GM19351 (cell line): Measurements from ENCODE around the gene CRYZL1.
"Not testable (repeated sequence)": the region's sequence is repeated elsewhere in the genome, so short reads cannot be mapped to it uniquely, and the experiment has no call there.

Experiments
- ATAC-seq: cut with Tn5 transposase; IDR thresholded peaks from one replicate; pipeline ENCODE4 v1.9.1; 2021; ENCODE audit warnings: mild to moderate bottlenecking, moderate library complexity; ENCODE audit not compliant: unreplicated experiment

Gene CRYZL1

GRCh38 chr21:33640697-33641351 is 717 bp downstream of the CRYZL1 start:
- no peak for ATAC-seq

- ATAC-seq, result no peak
Observed at GRCh38 chr21:33634254-33634653, 7.3 kb downstream of the CRYZL1 start.

GRCh38 chr21:33626151-33626550 is 15.4 kb downstream of the CRYZL1 start:
- not testable (repeated sequence) for ATAC-seq

GRCh38 chr21:33622253-33622652 is 19.3 kb downstream of the CRYZL1 start:
- no peak for ATAC-seq

DNA sequence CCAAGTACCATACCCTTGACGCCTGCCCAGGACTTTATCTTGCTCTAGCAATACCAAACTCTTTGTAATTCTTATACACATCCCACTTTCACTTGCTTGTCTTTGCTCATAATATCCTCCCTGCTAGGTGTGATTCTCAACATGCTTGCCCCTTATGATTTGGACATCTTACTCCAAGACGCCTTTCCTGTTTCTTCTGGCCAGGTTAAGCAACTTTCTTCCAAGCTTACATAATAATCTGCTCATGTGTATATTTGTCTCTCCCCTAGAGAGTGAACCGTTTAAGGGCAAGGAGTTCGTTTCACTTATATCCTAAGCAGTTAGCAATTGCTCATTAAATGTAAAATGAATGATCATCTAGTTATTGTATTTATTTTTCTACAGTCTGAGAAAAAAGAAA is 21.8 kb downstream of the CRYZL1 start:
- no peak for ATAC-seq

- ATAC-seq, result no peak
Observed at GRCh38 chr21:33618407-33618806, 23.1 kb downstream of the CRYZL1 start.

- ATAC-seq, result not testable (repeated sequence)
Observed at GRCh38 chr21:33617565-33617964, 24.0 kb downstream of the CRYZL1 start.

- ATAC-seq, result no peak
Observed at GRCh38 chr21:33611006-33611744, 30.4 kb downstream of the CRYZL1 start.

DNA sequence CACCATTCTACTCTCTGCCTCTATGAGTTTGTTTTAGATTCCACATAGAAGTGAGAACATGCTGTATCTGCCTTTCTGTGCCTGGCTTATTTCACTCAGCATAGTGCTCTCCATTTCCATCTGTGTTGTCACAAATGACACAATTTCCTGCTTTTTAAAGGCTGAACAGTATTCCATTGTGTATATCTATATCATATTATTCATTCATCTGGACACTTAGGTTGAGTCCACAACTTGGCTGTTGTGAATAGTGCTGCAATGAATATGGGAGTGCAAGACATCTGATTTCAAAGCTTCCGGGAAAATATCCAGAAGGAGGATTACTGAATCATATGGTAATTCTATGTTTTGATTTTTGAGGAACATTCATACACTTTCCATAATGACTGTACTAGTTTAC is 33.0 kb downstream of the CRYZL1 start:
- no peak for ATAC-seq

GRCh38 chr21:33598051-33598450 is 43.5 kb downstream of the CRYZL1 start:
- ATAC-seq, result no peak

DNA sequence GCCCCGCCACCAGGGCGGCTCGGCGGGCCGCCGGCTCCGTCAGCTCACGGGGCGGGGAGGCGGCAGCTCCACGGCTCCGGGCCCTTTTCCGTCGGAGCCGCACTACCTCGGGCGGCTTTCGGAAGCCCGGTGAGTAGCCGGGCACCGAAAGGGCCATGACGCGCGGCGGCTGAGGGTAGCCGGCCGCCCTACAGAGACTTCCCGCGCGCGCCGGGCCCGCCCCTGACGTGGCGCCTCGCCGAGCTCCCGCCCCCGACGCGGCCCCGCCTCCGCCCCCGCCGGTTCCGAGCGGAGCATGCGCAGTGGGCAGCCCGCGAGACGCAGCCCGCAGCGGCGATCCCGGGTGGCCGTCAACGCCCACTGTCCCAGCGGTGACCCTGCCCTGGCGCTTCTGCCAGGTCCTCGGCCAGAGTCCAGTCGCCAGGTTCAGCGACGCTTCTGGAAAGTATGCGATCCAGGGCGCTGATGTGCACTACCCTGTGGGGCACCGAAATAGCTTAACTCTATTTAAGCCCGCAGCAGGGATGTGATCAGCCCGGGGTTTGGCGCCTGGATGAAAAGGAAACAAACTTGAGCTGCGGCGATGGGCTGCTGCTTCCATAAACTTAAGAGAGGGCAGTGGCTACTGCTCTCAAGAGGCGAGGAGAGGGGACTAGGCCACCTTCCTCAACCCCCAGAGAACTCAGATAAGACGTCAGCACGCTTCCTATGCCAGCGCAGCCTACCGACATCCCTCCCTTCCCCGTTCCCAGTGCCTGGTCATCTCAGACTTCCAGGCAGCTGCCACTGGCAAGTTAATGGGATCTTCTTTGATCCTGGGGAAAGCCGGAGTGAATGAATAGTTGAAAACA is 52.8 kb downstream of the CRYZL1 start, which contains the start of gene DONSON:
TSS of gene DONSON (minus strand) at position 200 of the 851 bp plus-strand sequence. CDS start at position 157, 43 bp downstream.
- peak; percentile 79 for ATAC-seq

- ATAC-seq, result peak; percentile 47
Observed at GRCh38 chr21:33587792-33588484, 53.6 kb downstream of the CRYZL1 start.

GRCh38 chr21:33586927-33587326 is 54.6 kb downstream of the CRYZL1 start:
- ATAC-seq, result no peak

GRCh38 chr21:33584455-33584854 is 57.1 kb downstream of the CRYZL1 start:
- ATAC-seq, result no peak

DNA sequence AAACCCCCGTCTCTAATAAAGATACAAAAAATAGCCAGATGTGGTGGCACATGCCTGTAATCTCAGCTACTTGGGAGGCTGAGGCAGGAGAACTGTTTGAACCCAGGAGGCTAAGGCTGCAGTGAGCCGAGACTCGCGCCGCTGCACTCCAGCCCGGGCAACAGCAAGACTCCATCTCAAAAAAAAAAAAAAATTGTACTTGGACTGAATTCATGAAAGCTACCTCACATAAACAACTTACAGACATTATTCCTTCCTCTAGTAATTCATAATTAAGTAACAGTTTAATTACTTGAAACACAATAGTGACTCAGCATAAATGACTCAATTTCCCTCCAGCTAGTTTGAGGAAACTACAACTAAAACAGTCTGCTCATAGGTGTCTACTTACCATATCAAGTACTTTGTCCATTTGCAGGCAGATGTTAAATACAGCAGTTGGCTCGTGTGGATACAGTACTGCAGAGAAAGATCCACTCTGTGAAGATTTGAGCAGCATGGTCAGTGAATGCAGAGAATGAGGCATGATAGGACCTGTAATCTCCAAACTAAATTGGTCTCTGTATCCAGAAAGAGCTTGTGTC is 62.5 kb downstream of the CRYZL1 start:
- ATAC-seq, result no peak

GRCh38 chr21:33578214-33578613 is 63.3 kb downstream of the CRYZL1 start:
- ATAC-seq, result no peak

DNA sequence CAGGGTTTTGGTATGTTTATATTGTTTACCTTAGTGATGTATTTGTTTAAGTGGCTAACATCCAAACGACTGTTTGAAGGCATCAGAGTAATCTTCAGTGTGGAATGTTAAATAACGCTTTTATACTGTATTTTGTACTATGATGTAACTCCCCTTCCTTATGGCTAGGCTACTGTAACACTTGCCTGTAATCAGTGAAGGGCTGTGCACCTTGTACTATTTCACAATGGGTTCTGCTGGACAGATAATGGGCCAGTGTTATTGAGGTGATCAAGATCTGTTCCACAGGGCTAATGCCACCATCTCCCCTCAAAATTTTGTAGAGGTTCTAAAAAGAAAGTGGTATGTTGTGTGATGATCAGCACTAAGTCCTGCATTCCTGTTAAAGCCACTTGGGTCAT is 64.8 kb downstream of the CRYZL1 start:
- not testable (repeated sequence) for ATAC-seq

GRCh38 chr21:33572350-33572749 is 69.2 kb downstream of the CRYZL1 start:
- ATAC-seq, result no peak

DNA sequence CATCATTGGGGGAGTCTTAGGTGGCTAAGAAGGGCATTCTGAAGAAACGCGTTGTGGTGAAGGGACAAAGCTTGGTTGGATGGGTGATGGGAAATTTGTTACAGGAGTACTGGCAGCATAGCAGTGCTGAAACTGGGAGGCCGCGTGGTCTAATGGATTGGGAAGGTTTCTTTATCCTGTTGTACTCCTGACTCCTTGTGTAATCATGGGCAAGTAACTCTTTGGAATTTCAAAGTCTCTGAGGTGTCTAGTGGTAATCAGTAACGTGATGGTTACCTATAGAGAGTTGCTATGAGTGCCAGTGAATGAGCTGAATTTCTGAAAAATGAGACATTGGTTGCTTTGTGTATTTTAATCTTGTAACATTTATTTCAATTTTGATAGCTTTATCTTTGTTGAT is 71.5 kb downstream of the CRYZL1 start:
- no peak for ATAC-seq

- ATAC-seq, result no peak
Observed at GRCh38 chr21:33568448-33568847, 73.1 kb downstream of the CRYZL1 start.
